NT2/D1 (cell line): ENCODE measurements around the gene NLRP3.

Experiments
- DNase-seq: peaks from one replicate; pipeline ENCODE4 v3.0.0-alpha.2; 2011; ENCODE audit warnings: low read depth, low spot score
- H3K27me3 ChIP-seq: 2 replicates; pipeline ENCODE4 v1.6.0; 2011; ENCODE audit warnings: mild to moderate bottlenecking; ENCODE audit not compliant: insufficient read length, insufficient read depth
- H3K36me3 ChIP-seq: 2 replicates; pipeline ENCODE4 v1.6.1; 2011; ENCODE audit warnings: mild to moderate bottlenecking, low read length, mixed read lengths; ENCODE audit not compliant: insufficient read depth, insufficient read length
- H3K4me1 ChIP-seq: 2 replicates; pipeline ENCODE4 v1.5.1; 2011; ENCODE audit not compliant: insufficient read depth, insufficient read length
- H3K4me3 ChIP-seq: 2 replicates; pipeline ENCODE4 v1.5.1; 2011; ENCODE audit warnings: low read depth; ENCODE audit not compliant: insufficient read length
- H3K9ac ChIP-seq: 2 replicates; pipeline ENCODE4 v1.6.0; 2011; ENCODE audit warnings: low read depth; ENCODE audit not compliant: insufficient read length
- H3K9me3 ChIP-seq: 2 replicates; pipeline ENCODE4 v1.5.1; 2011; ENCODE audit warnings: mild to moderate bottlenecking, low read length; ENCODE audit not compliant: insufficient read depth
- SUZ12 ChIP-seq: IDR thresholded peaks from 2 replicates; pipeline ENCODE4 v1.6.1; 2011; ENCODE audit not compliant: insufficient read length, insufficient read depth; ENCODE audit errors: extremely low read depth
- YY1 ChIP-seq: IDR thresholded peaks from 2 replicates; pipeline ENCODE4 v1.6.1; 2011; ENCODE audit not compliant: insufficient read length, insufficient read depth
- ZNF274 ChIP-seq: IDR thresholded peaks from 2 replicates; pipeline ENCODE4 v1.6.1; 2011; ENCODE audit warnings: mild to moderate bottlenecking, low read depth, low read length

The NLRP3 gene

GRCh38 chr1:247411621-247412327 lies 4.2 kb upstream of the NLRP3 start:
- no peaks in the 10 kb centered on the region for H3K4me1 ChIP-seq
- no peaks in the 10 kb centered on the region for H3K9me3 ChIP-seq

GRCh38 chr1:247417831-247418230 lies 1.9 kb downstream of the NLRP3 start:
- H3K9me3 ChIP-seq, result no peaks in the 10 kb centered on the region
- H3K4me3 ChIP-seq, result no peak overlapping the region
- H3K4me1 ChIP-seq, result no peaks in the 10 kb centered on the region
- no peak for DNase-seq
- no peaks in the 10 kb centered on the region for H3K36me3 ChIP-seq
- no peak overlapping the region for H3K9ac ChIP-seq
- no peak for TF ChIP-seq SUZ12
- no peak for TF ChIP-seq ZNF274
- no peak for TF ChIP-seq YY1
- H3K27me3 ChIP-seq, result no peaks in the 10 kb centered on the region

More at GRCh38 chr1:247411621-247412327, 4.2 kb upstream of the NLRP3 start:
- no peak for TF ChIP-seq YY1
- no peak for TF ChIP-seq ZNF274
- TF ChIP-seq SUZ12, result no peak
- Histone ChIP-seq H3K9ac (no peak overlapping the region), H3K36me3 (no peaks in the 10 kb centered on the region), H3K27me3 (no peaks in the 10 kb centered on the region), H3K4me3 (no peak overlapping the region)
- no peak for DNase-seq

- TF ChIP-seq ZNF274 (no peak), YY1 (no peak), SUZ12 (no peak)
- H3K9ac ChIP-seq, result no peak overlapping the region
- no peaks in the 10 kb centered on the region for H3K36me3 ChIP-seq
- DNase-seq, result no peak
- no peak overlapping the region for H3K4me3 ChIP-seq
- H3K4me1 ChIP-seq, result no peaks in the 10 kb centered on the region
- no peaks in the 10 kb centered on the region for H3K9me3 ChIP-seq
- H3K27me3 ChIP-seq, result no peaks in the 10 kb centered on the region
Measured at GRCh38 chr1:247419336-247419735, 3.4 kb downstream of the NLRP3 start.

GRCh38 chr1:247421074-247421473 lies 5.1 kb downstream of the NLRP3 start:
- no peak overlapping the region for H3K9ac ChIP-seq
- DNase-seq, result no peak
- no peaks in the 10 kb centered on the region for H3K4me1 ChIP-seq
- H3K9me3 ChIP-seq, result no peaks in the 10 kb centered on the region
- TF ChIP-seq YY1 (no peak), SUZ12 (no peak), ZNF274 (no peak)
- H3K4me3 ChIP-seq, result no peak overlapping the region
- no peaks in the 10 kb centered on the region for H3K27me3 ChIP-seq
- H3K36me3 ChIP-seq, result no peaks in the 10 kb centered on the region

- H3K4me1 ChIP-seq, result no peaks in the 10 kb centered on the region
- no peaks in the 10 kb centered on the region for H3K36me3 ChIP-seq
- H3K9ac ChIP-seq, result no peak overlapping the region
- no peak overlapping the region for H3K4me3 ChIP-seq
- H3K9me3 ChIP-seq, result no peaks in the 10 kb centered on the region
- no peak for DNase-seq
- no peak for TF ChIP-seq ZNF274
- TF ChIP-seq YY1, result no peak
- TF ChIP-seq SUZ12, result no peak
- peaks cover 5% of the 10 kb centered on the region for H3K27me3 ChIP-seq
Measured at GRCh38 chr1:247429496-247429895, 13.5 kb downstream of the NLRP3 start.

- DNase-seq, result no peak
- H3K9ac ChIP-seq, result no peak overlapping the region
- no peak for TF ChIP-seq ZNF274
- no peak for TF ChIP-seq SUZ12
- no peak for TF ChIP-seq YY1
- H3K4me3 ChIP-seq, result no peak overlapping the region
- no peaks in the 10 kb centered on the region for H3K36me3 ChIP-seq
- no peaks in the 10 kb centered on the region for H3K9me3 ChIP-seq
- no peaks in the 10 kb centered on the region for H3K4me1 ChIP-seq
- peaks cover 5% of the 10 kb centered on the region for H3K27me3 ChIP-seq
Measured at GRCh38 chr1:247430434-247430833, 14.5 kb downstream of the NLRP3 start.

- H3K4me1 ChIP-seq, result no peaks in the 10 kb centered on the region
- no peaks in the 10 kb centered on the region for H3K9me3 ChIP-seq
- no peak for DNase-seq
- TF ChIP-seq ZNF274 (no peak), SUZ12 (no peak), YY1 (no peak)
- no peak overlapping the region for H3K9ac ChIP-seq
- no peak overlapping the region for H3K4me3 ChIP-seq
- H3K27me3 ChIP-seq, result peaks cover 4% of the 10 kb centered on the region
- H3K36me3 ChIP-seq, result no peaks in the 10 kb centered on the region
Measured at GRCh38 chr1:247431643-247432042, 15.7 kb downstream of the NLRP3 start.
